NT2/D1 (cell line): ENCODE measurements around the gene TKTL1.

Source experiments
- DNase-seq: peaks from one replicate; pipeline ENCODE4 v3.0.0-alpha.2; 2011; ENCODE audit warnings: low read depth, low spot score
- H3K27me3 ChIP-seq: 2 replicates; pipeline ENCODE4 v1.6.0; 2011; ENCODE audit warnings: mild to moderate bottlenecking; ENCODE audit not compliant: insufficient read length, insufficient read depth
- H3K36me3 ChIP-seq: 2 replicates; pipeline ENCODE4 v1.6.1; 2011; ENCODE audit warnings: mild to moderate bottlenecking, low read length, mixed read lengths; ENCODE audit not compliant: insufficient read depth, insufficient read length
- H3K4me1 ChIP-seq: 2 replicates; pipeline ENCODE4 v1.5.1; 2011; ENCODE audit not compliant: insufficient read depth, insufficient read length
- H3K4me3 ChIP-seq: 2 replicates; pipeline ENCODE4 v1.5.1; 2011; ENCODE audit warnings: low read depth; ENCODE audit not compliant: insufficient read length
- H3K9ac ChIP-seq: 2 replicates; pipeline ENCODE4 v1.6.0; 2011; ENCODE audit warnings: low read depth; ENCODE audit not compliant: insufficient read length
- H3K9me3 ChIP-seq: 2 replicates; pipeline ENCODE4 v1.5.1; 2011; ENCODE audit warnings: mild to moderate bottlenecking, low read length; ENCODE audit not compliant: insufficient read depth
- SUZ12 ChIP-seq: IDR thresholded peaks from 2 replicates; pipeline ENCODE4 v1.6.1; 2011; ENCODE audit not compliant: insufficient read length, insufficient read depth; ENCODE audit errors: extremely low read depth
- YY1 ChIP-seq: IDR thresholded peaks from 2 replicates; pipeline ENCODE4 v1.6.1; 2011; ENCODE audit not compliant: insufficient read length, insufficient read depth
- ZNF274 ChIP-seq: IDR thresholded peaks from 2 replicates; pipeline ENCODE4 v1.6.1; 2011; ENCODE audit warnings: mild to moderate bottlenecking, low read depth, low read length

The TKTL1 gene

DNA sequence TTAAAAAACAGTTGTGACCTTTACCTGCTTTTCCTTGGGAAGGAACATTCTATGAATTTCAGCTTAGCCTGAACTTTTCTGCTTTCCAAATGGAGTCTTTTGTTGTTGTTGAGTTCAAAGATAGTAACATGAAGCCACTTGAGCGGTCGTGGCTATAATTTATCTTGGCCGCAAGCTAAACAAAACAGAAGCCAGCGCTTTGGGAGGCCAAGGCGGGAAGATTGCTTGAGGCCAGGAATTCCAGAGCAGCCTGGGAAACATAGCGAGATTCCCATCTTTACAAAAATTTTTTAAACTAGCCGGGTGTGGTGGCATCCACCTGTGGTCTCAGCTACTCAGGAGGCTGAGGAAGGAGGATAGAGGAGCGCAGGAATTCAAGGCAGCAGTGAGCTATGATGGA is 29.9 kb downstream of the TKTL1 start:
- TF ChIP-seq YY1 (no peak), ZNF274 (no peak), SUZ12 (no peak)
- Histone ChIP-seq H3K9me3 (no peaks in the 10 kb centered on the region), H3K4me1 (no peaks in the 10 kb centered on the region), H3K36me3 (no peaks in the 10 kb centered on the region), H3K27me3 (peaks cover under 1% of the 10 kb centered on the region), H3K9ac (no peak overlapping the region), H3K4me3 (no peak overlapping the region)
- DNase-seq, result no peak

DNA sequence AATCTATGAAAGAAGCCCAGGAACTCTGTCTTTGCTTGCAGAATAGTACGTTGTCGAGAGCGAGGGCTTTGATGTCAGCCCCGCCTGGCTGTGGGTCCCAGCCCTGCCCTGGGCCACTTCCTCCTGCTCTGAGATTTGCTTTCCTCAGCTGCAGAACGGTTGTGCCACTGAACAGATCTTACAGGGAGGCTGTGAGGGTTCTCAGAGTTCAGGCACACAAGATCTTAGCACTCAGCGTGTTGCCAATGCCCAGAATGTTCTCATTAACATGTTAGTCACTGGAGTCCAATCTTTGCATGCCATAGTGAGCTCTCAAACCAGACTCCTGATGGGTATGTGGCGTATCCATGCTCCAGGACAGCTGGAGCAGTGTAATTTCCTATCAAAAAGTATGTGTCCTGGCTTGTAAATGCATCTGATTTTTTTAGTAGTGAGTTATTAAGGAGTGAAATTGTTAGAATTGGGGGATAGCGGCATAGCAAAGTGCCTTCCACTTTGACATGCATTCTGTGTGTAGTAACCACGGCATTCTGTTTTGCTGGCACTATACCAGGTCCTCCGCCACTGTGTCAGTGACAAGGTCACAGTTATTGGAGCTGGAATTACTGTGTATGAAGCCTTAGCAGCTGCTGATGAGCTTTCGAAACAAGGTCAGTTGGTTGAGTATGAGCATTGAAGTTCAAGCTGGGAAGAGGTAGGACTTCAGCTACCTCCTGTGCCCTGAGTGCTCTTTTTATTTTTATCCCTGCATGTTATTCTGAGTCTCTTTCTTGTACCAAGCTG is 31.6 kb downstream of the TKTL1 start:
- DNase-seq, result no peak
- no peak overlapping the region for H3K9ac ChIP-seq
- TF ChIP-seq YY1 (no peak), SUZ12 (no peak), ZNF274 (no peak)
- H3K4me1 ChIP-seq, result no peaks in the 10 kb centered on the region
- no peaks in the 10 kb centered on the region for H3K36me3 ChIP-seq
- no peaks in the 10 kb centered on the region for H3K9me3 ChIP-seq
- no peaks in the 10 kb centered on the region for H3K27me3 ChIP-seq
- no peak overlapping the region for H3K4me3 ChIP-seq

DNA sequence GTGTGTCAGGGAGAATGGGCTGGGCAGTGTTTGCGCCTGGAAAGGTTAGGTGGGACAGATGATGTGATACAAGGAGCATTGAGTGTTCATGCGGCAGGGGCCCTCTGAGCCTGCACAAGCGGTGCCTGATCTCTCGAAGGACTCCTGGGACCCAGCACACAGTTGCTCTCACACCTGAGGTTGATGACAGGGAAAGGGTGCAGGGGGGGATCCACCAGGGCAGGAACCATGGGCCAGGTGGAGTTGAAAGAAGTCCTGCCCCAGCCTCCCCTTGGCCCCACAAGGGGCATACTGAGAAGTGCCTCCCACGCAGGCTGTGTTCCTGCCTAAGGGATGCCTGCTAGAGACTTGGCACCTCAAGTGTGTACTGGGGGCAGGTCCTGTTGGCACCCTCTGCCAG is 33.1 kb downstream of the TKTL1 start:
- no peak for DNase-seq

DNA sequence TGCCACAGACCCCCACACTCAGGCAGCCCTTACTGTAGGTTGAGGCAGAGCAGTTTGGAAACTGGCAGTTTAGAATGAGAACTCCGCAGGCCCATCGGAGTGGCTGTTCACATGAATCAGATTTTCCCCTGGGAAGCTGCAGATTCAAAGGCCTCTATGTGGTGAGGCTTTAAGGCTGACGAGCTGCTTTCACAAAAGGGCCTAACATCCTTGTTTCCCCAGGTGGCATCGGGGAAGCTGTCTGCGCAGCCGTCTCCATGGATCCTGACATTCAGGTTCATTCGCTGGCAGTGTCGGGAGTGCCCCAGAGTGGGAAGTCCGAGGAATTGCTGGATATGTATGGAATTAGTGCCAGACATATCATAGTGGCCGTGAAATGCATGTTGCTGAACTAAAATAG is 33.7 kb downstream of the TKTL1 start:
- TF ChIP-seq SUZ12, result no peak
- TF ChIP-seq YY1, result no peak
- no peak for TF ChIP-seq ZNF274
- no peaks in the 10 kb centered on the region for H3K4me1 ChIP-seq
- no peak for DNase-seq

More for the DNA sequence above, 33.1 kb downstream of the TKTL1 start:
- Histone ChIP-seq H3K9me3 (no peaks in the 10 kb centered on the region), H3K9ac (no peak overlapping the region), H3K27me3 (no peaks in the 10 kb centered on the region), H3K4me3 (no peak overlapping the region), H3K4me1 (no peaks in the 10 kb centered on the region), H3K36me3 (no peaks in the 10 kb centered on the region)
- TF ChIP-seq YY1 (no peak), SUZ12 (no peak)

DNA sequence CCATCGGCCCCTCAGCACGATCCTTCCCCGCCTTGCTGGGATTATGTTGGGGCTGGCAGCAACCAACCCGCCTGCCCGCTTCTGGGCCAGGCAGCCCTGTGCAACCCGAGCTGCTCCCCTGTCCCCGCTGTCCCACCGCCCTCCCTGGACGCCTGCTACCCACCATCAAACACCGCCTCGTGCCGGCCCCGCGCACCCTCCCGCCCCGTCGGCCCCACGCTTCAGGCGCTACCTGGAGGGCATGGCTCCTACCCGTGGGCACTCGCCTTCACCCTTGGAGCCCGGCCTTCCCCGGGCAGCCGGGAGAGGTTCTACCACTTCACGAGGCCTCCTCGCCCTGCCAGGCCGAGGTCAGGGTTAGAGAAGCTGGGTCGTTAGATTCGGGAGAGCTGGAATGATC is 37.0 kb downstream of the TKTL1 start:
- TF ChIP-seq SUZ12 (no peak), ZNF274 (no peak), YY1 (no peak)
- no peaks in the 10 kb centered on the region for H3K9me3 ChIP-seq
- no peaks in the 10 kb centered on the region for H3K27me3 ChIP-seq
- H3K4me1 ChIP-seq, result no peaks in the 10 kb centered on the region
- no peak for DNase-seq
- no peaks in the 10 kb centered on the region for H3K36me3 ChIP-seq
- no peak overlapping the region for H3K4me3 ChIP-seq
- H3K9ac ChIP-seq, result no peak overlapping the region

More for the DNA sequence above, 33.7 kb downstream of the TKTL1 start:
- H3K36me3 ChIP-seq, result no peaks in the 10 kb centered on the region
- H3K27me3 ChIP-seq, result no peaks in the 10 kb centered on the region
- H3K9me3 ChIP-seq, result no peaks in the 10 kb centered on the region
- H3K4me3 ChIP-seq, result no peak overlapping the region
- no peak overlapping the region for H3K9ac ChIP-seq

DNA sequence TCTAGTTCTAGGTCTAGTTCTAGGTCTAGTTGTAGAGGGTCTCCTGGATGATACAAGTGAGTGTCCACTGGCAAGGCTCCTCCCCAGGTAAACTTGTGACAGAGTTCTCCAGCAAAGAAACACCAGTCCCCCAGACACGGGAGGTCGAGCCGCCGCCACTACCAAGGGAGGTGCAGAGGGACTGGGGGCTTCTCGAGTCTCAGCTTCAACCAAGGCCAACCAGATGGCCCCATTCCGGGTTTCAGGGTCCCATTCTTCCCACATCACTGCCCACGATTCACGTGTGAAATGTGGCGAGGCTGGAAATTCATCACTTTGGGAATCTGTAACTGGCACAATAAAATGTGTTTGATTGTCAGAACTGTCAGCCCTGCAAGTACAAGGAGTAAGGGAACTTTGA is 37.5 kb downstream of the TKTL1 start:
- Histone ChIP-seq H3K4me1 (no peaks in the 10 kb centered on the region), H3K9ac (no peak overlapping the region), H3K9me3 (no peaks in the 10 kb centered on the region), H3K4me3 (no peak overlapping the region), H3K27me3 (no peaks in the 10 kb centered on the region), H3K36me3 (no peaks in the 10 kb centered on the region)
- DNase-seq, result no peak
- no peak for TF ChIP-seq YY1
- no peak for TF ChIP-seq ZNF274
- no peak for TF ChIP-seq SUZ12

DNA sequence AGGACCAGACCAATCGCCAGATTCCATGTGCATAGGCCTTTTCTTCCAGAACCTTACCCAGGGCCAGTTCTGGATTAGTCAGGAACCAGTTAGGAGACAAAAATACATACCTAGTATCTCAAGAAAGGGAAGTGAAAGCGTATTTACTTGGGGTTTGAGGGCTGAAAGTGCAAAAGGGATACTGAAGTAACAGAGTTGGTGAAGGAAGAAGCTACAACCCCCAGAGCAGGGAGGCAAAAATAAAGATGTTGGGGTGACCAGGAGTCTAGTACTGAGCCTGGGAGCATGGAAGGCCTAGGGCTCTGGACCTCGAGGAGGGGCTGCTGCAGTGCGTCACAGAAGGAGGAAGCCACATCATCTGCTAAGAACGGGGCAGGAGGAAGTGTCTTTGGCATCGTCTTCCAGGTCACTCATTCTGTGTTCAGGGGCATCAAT is 38.3 kb downstream of the TKTL1 start:
- Histone ChIP-seq H3K27me3 (no peaks in the 10 kb centered on the region), H3K9ac (no peak overlapping the region), H3K9me3 (no peaks in the 10 kb centered on the region), H3K36me3 (no peaks in the 10 kb centered on the region), H3K4me3 (no peak overlapping the region), H3K4me1 (no peaks in the 10 kb centered on the region)
- DNase-seq, result no peak
- no peak for TF ChIP-seq YY1
- TF ChIP-seq ZNF274, result no peak
- no peak for TF ChIP-seq SUZ12
